SHP77 treated with DMSO at 0.1 percent for 48 hours (cell line): ENCODE measurements around the gene ZFPM1.

Experiments used
- DNase-seq: peaks from one replicate; lab custom pipeline; 2025; lab: John Stamatoyannopoulos, UW

The ZFPM1 gene

DNA sequence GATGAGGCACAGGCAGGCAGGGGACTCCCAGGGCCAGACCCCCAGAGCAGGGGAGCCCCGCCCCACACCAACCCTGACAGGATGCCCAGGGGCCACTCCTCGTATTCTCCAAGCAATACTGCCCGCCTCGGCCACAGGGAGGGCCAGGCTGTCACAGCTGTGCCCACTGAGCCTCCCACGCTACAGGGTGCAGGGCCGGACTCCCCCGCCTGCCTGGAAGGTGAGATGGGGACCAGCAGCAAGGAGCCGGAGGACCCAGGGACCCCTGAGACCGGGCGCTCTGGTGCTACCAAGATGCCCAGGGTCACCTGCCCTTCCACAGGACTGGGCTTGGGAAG, 18.8 kb upstream of the ZFPM1 start:
- no peak for DNase-seq

GRCh38 chr16:88434746-88435145, 18.3 kb upstream of the ZFPM1 start:
- DNase-seq, result no peak

DNA sequence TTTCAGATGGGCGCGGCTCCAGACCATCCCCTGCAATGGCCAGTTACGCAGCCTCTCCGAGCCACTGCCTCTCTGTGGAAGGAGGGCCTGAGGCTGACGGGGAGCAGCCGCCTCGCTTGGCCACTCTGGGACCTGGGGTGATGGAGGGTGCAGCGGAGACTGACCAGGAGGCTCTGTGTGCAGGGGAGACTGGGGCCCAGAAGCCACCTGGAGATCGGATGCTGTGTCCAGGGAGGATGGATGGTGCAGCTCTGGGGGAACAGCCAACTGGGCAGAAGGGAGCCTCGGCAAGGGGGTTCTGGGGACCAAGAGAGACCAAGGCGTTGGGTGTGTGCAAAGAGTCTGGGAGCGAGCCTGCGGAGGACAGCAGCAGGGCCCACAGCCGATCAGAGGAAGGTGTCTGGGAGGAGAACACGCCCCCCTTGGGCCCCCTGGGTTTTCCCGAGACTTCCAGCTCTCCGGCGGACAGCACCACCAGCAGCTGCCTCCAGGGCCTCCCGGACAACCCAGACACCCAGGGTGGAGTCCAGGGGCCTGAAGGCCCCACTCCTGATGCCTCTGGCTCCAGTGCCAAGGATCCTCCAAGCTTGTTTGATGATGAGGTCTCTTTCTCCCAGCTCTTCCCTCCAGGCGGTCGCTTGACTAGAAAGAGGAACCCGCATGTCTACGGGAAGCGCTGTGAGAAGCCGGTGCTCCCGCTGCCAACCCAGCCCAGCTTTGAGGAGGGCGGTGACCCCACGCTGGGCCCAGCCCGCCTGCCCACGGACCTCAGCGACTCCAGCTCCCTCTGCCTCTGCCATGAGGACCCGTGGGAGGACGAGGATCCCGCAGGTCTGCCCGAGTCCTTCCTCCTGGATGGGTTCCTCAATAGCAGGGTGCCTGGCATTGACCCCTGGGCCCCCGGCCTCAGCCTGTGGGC, 17.4 kb upstream of the ZFPM1 start:
- DNase-seq, result no peak

DNA sequence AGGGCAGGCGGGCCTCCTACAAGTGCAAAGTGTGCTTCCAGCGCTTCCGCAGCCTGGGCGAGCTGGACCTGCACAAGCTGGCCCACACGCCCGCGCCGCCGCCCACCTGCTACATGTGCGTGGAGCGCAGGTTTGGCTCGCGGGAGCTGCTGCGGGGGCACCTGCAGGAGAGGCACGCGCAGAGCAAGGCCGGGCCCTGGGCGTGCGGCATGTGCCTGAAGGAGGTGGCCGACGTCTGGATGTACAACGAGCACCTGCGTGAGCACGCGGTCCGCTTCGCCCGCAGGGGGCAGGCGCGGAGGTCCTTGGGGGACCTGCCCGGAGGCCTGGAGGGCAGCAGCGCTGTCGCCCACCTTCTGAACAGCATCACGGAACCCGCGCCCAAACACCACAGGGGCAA, 16.3 kb upstream of the ZFPM1 start:
- DNase-seq, result no peak

DNA sequence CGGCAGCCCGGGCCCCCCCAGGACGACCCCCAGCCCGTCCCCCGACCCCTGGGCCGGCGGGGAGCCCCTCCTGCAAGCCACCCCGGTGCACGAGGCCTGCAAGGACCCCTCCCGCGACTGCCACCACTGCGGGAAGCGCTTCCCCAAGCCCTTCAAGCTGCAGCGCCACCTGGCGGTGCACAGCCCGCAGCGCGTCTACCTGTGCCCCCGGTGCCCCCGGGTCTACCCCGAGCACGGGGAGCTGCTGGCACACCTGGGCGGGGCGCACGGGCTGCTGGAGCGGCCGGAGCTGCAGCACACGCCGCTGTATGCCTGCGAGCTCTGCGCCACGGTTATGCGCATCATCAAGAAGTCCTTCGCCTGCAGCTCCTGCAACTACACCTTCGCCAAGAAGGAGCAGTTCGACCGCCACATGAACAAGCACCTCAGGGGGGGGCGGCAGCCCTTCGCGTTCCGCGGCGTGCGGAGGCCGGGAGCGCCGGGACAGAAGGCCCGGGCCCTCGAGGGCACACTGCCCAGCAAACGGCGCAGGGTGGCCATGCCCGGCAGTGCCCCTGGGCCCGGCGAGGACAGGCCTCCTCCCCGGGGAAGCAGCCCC, 15.6 kb upstream of the ZFPM1 start:
- DNase-seq, result peak; percentile 43

GRCh38 chr16:88438084-88438870, 14.8 kb upstream of the ZFPM1 start:
- no peak for DNase-seq

DNA sequence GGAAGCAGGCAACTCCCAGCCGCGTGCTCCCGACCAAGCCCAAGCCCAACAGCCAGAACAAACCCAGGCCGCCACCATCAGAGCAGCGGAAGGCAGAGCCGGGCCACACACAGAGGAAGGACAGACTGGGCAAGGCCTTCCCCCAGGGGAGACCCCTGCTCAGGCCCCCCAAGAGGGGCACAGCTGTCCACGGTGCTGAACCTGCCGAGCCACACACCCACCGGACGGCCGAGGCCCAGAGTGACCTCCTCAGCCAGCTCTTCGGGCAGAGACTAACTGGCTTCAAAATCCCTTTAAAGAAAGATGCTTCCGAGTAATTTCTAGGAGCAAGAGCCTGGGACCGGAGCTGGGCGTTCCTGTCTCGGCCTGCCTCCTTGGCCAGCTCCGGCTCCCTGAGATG, 14.1 kb upstream of the ZFPM1 start:
- DNase-seq, result no peak

DNA sequence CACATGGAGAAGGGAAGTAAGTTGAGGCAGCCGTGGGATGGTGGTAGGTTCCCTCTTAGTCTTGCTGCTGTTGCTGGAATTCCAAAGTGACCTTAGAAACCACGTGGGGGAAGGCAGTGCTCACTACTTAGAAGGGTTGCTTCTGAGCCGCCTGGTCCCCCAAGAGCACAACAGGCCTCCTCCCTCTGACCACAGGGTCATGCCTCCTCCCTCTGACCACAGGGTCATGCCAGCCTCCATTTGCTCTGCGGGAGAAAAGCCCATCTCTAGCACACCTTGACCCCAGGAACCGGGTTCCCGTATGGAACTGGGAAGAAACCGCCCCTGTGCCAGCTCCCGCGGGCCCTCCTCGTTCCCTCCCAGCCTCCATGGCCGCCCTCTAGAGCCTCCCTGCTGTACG, 13.4 kb upstream of the ZFPM1 start:
- no peak for DNase-seq

DNA sequence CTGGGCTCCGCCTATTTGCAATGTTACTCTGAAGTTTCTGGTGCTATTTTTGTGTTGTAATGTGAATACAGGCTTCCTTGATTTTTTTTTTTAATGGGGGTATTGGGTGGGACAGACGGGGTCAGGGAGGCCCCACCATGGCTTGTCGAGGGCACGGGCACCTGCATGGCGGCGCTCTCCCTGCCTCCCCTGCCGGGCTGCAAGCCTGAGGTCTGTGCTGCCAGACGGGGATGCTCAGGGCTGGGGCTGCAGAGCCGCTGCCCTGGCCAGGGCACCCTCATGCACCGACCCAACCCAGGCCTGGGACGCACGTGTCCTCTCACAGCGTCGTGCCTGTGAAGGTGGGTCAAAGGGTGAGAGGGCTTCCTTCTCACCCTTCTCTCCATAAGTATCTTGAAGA, 13.0 kb upstream of the ZFPM1 start:
- DNase-seq, result no peak

DNA sequence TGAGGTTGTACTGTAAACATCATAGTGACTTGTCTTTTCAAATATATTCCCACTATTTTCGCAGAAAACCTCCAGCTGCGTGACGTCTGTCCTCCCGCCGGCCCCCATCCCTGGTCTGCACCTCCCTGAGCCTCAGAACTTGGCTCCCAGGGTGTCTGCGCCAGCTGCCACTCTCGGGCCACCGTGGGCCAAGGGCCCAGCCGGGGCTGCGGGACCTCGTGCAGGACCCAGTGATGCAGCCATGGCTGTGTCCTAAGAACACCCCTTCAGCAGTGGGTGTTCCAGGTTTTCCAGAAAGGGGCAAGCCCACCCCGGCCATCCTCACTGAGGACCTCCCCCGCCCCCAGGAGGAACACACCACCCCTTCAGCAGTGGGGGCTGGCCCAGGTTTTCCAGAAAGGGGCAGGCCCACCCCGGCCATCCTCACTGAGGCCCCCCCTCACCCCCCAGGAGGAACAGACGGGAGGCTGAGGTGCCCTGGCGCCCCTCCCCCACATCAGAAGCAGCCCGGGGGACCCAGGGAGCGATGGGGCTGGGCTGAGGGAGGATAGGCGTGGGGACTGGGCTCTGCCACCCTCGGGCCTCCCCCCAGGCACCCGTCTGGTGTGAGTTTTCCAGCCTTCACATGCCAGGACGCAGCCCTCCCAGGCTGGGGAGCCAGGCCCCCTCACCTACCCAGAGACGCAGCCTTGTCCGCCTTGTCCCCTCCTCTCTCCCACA, 12.2 kb upstream of the ZFPM1 start:
- no peak for DNase-seq

DNA sequence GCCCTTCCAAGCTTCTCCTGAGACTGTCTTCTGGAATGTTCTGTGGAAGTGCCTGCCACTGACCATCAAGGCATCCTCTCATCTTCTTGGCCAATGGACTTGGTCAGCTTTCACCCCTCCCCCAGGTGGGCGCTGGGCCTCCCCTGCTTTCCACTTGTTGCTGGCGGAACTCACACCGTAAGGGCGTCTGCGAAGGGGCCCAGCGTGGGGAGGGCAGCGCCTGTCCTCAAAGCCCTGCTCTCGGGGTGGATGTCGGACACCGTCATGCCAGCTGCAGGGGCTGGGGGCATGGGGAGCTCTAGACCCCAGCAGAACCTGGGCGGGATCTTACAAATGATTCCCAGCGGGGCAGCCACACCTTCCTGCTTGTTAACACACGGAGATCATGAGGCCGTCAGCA, 11.6 kb upstream of the ZFPM1 start:
- DNase-seq, result no peak

DNA sequence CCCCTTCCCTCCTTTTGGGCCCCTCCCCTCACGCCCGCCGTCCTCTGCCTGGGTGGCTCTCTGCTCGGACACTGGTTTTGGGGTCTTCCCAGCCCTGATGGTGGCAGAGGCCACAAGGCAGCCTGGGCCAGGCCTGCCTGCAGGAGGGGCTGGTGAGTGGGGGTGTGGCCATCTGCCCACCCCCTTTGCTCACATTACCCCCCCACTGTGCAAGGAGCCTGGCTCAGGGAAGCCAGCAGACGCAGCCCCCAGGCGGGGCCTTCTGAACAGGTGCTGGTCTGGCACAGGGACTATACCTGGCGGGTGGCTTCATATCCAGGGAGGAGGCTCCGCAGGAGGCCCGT, 10.7 kb upstream of the ZFPM1 start:
- DNase-seq, result no peak

- peak; percentile 62 for DNase-seq
These were observed 10.1 kb upstream of the ZFPM1 start for GRCh38 chr16:88442727-88443576.

- no peak for DNase-seq
These were observed 8.1 kb upstream of the ZFPM1 start for GRCh38 chr16:88444826-88445582.

DNA sequence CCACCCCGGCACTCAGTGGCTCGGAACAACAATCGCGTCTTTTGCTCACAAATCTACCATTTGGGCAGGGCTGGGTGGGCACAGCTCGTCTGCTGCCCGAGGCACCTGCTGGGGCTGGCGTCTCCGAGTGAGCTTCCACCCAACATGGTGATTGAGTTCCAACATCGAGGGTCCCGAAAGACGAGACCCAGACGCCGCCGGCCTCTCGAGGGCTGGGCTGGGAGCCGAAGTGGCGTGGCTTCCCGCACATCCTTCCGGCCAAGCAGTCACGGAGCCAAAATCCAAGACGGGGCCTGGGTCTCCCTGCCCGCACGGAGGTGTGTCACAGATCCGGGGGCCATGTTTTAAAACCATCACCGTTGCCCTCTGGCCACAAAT, 7.5 kb upstream of the ZFPM1 start:
- DNase-seq, result no peak

- no peak for DNase-seq
These were observed 7.0 kb upstream of the ZFPM1 start for GRCh38 chr16:88446061-88446460.

DNA sequence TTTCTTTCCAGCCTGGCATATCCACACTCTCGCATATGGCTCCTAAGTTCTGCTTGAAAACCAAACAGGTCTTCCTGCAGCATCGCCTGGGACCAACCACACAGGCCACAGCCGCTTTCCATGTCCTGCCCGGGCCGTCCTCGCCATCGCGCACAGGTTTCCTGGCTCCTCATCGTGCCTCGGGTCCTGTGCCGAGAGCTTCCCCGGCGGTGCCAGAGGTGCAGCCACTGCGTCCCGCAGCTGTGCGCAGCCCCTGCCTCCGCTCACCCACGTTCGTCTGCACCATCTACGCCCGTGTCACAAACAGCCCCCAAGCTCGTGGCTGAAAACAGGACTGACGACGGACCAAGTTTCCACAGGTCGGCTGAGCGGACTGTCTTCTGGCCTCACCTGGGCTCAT, 6.3 kb upstream of the ZFPM1 start:
- DNase-seq, result no peak

DNA sequence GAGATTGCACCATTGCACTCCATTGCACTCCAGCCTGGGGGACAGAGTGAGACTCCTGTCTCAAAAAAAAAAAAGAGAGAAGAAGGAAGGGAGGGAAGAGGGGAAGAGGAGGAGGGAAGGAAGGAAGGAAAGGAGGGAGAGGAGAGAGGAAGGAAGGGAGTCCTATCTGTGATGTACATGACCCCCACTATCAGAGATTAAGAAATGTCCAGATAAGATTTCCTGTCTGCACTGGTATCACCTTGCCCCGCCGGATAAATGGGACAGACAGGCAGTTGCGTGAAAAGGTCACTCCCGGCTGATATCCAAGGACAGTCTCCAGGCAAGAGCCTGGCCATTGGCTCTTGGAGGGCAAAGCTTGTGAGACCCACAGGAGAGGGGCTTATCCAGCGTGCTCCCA, 5.2 kb upstream of the ZFPM1 start:
- DNase-seq, result no peak

- no peak for DNase-seq
These were observed 4.4 kb upstream of the ZFPM1 start for GRCh38 chr16:88448461-88449266.

- no peak for DNase-seq
These were observed 3.9 kb upstream of the ZFPM1 start for GRCh38 chr16:88449267-88449561.
